Measurements from ENCODE around the gene PPFIA1.

GRCh38 chr11:70303070-70303469 is 32.6 kb downstream of the PPFIA1 start:
- TF ChIP-seq CTCF (IDR thresholded peaks at IDR 0.05) = no peak
- no peak for TF ChIP-seq POLR2A (IDR thresholded peaks at IDR 0.05)

Measured in esophagus squamous epithelium (tissue), 4 donors.